ENCODE data around the gene SNX9. TPM values are rescaled to one million over a fixed set of nuclear protein-coding genes. Genes with fewer than 3 reads are reported as not detected.

SNX9 gene
- total and polyA plus RNA-seq, 2 of the 8 experiments (the other 6 are each of a cell fraction or from before 2014, with no cell fraction given), result 11.8 to 23.2 TPM

- H3K27me3 ChIP-seq (replicated peaks in 1 of 4; ENCODE audit: control insufficient read depth in 3 of 4, extremely low read depth in 1 of 4, insufficient read depth in 3 of 4, low read length in 3 of 4), result no peaks in the 10 kb centered on the region
- peaks cover 0 to 11% (median 2%) of the 10 kb centered on the region in 4 experiments; a peak in 5 of 7 replicates for H3K4me1 ChIP-seq (replicated peaks in 1 of 4; ENCODE audit: control insufficient read depth in 3 of 4, insufficient read depth in 4 of 4, low read length in 3 of 4)
- H3K4me2 ChIP-seq (ENCODE audit: insufficient read depth in 1 of 2, low read depth in 2 of 2, low read length in 2 of 2), result no peak overlapping the region
- ChIA-PET POLR2A (ENCODE audit: partially characterized antibody) (interaction anchor here (0.7 to 1.1 kb wide), 2 partner anchors 35 to 462 kb away, joined by 3 to 4 read pairs; no protein-coding TSS in a partner anchor), CTCF (ENCODE audit: partially characterized antibody) (interaction anchor here (1.0 to 1.5 kb wide), 2 partner anchors 39 to 174 kb away, joined by 3 read pairs; no protein-coding TSS in a partner anchor)
- no peak overlapping the region for H2BK20ac ChIP-seq (ENCODE audit: low read length)
- H2BK15ac ChIP-seq (ENCODE audit: low read length), result no peak overlapping the region
- no peak overlapping the region for H3K27ac ChIP-seq (ENCODE audit: low read depth, low read length)
- H3K36me3 ChIP-seq (ENCODE audit: control insufficient read depth in 2 of 4, insufficient read depth in 4 of 4, low read length in 3 of 4), result no peaks in the 10 kb centered on the region
- H4K8ac ChIP-seq (ENCODE audit: extremely low read depth, insufficient read depth, low read length), result no peak overlapping the region
- FAIRE-seq, result no peak
- peaks cover 0 to 2% of the 10 kb centered on the region in 2 experiments for H4K20me1 ChIP-seq (replicated peaks in 1 of 2; ENCODE audit: control insufficient read depth in 1 of 2, insufficient read depth in 2 of 2, low read length in 2 of 2)
- no peak overlapping the region for H3K23ac ChIP-seq (ENCODE audit: insufficient read length)
- no peak overlapping the region for H3K4me3 ChIP-seq (ENCODE audit: extremely low read depth in 1 of 4, insufficient read depth in 2 of 4, low read depth in 3 of 4, low read length in 4 of 4)
- peaks cover 2% of the 10 kb centered on the region; the same call in 1 of the 2 replicates for H3K79me1 ChIP-seq (ENCODE audit: low read depth, low read length)
- no peak overlapping the region for H4K5ac ChIP-seq (ENCODE audit: insufficient read length, low read depth, low read length)
- no peak overlapping the region for H2BK120ac ChIP-seq (replicated peaks; ENCODE audit: low read depth, low read length)
- H3K23me2 ChIP-seq (ENCODE audit: low read depth, low read length), result no peaks in the 10 kb centered on the region; the same call in 1 of the 2 replicates
- no peak overlapping the region for H2BK5ac ChIP-seq (ENCODE audit: low read depth, low read length)
- no peak overlapping the region for H3K4ac ChIP-seq (replicated peaks; ENCODE audit: insufficient read length, low read depth, low read length)
- no peak overlapping the region for H3K18ac ChIP-seq (ENCODE audit: extremely low read depth, low read length)
- no peak for TF ChIP-seq PHF8 (conservative IDR thresholded peaks at IDR 0.05; ENCODE audit: low read depth, low read length)
- no peak for TF ChIP-seq ZNF274 (IDR thresholded peaks at IDR 0.05; ENCODE audit: borderline replicate concordance, extremely low read depth, low read length)
- no peak for TF ChIP-seq SIRT6 (IDR thresholded peaks at IDR 0.05; ENCODE audit: low read length)
- TF ChIP-seq HDAC6 (IDR thresholded peaks at IDR 0.05; ENCODE audit: low read depth, low read length), result no peak
- no peak for TF ChIP-seq CEBPB (IDR thresholded peaks at IDR 0.05; ENCODE audit: low read depth, low read length)
- no peak for TF ChIP-seq RBBP5 (IDR thresholded peaks at IDR 0.05; ENCODE audit: borderline replicate concordance, low read depth, low read length)
- no peak for TF ChIP-seq SP1 (IDR thresholded peaks at IDR 0.05; ENCODE audit: low read depth, low read length)
- no peak for TF ChIP-seq KDM4A (IDR thresholded peaks at IDR 0.05; ENCODE audit: low read depth, low read length, severe bottlenecking)
- TF ChIP-seq POLR2A (IDR thresholded peaks at IDR 0.05; ENCODE audit: control extremely low read depth in 1 of 2, low read depth in 2 of 2, low read length in 2 of 2), result no peak
- TF ChIP-seq ATF3 (IDR thresholded peaks at IDR 0.05; ENCODE audit: insufficient read depth, low read depth, low read length), result no peak
- no peak for TF ChIP-seq CHD2 (IDR thresholded peaks at IDR 0.05; ENCODE audit: low read length)
- no peak for TF ChIP-seq CBX5 (IDR thresholded peaks at IDR 0.05; ENCODE audit: low read depth, low read length)
- H3K14ac ChIP-seq (ENCODE audit: insufficient read length), result no peak overlapping the region
- H3K56ac ChIP-seq (replicated peaks; ENCODE audit: insufficient read length, low read depth, low read length), result no peak overlapping the region
- no peak for DNase-seq (ENCODE audit: low read depth in 1 of 2, low spot score in 2 of 2)
- H3K9ac ChIP-seq (replicated peaks in 1 of 4; ENCODE audit: extremely low read depth in 1 of 4, low read depth in 3 of 4, low read length in 3 of 4), result no peak overlapping the region
- H4K91ac ChIP-seq (replicated peaks; ENCODE audit: insufficient read length, low read length), result no peak overlapping the region
- WGBS, 2 experiments (ENCODE audit: extremely low coverage in 1 of 2, insufficient coverage in 1 of 2, insufficient read length in 1 of 2, insufficient replicate concordance in 2 of 2, low coverage in 1 of 2, low lambda C conversion rate in 2 of 2, missing lambda C conversion rate in 1 of 2), result 68% methylated on average over 2 of the region's 2 CpGs; no CpG with 5 or more reads in 1 of the 2 experiments
- H2AK5ac ChIP-seq (ENCODE audit: low read depth, low read length), result no peak overlapping the region
- H3K9me3 ChIP-seq (ENCODE audit: insufficient read depth in 2 of 2, low read depth in 1 of 2, low read length in 1 of 2), result no peaks in the 10 kb centered on the region
- no peak overlapping the region for H2AFZ ChIP-seq (ENCODE audit: low read length)
- H2BK12ac ChIP-seq (ENCODE audit: low read depth, low read length), result no peak overlapping the region
- H3K79me2 ChIP-seq (ENCODE audit: control insufficient read depth in 1 of 2, insufficient read depth in 2 of 2, low read length in 2 of 2), result peaks cover 17 to 96% of the 10 kb centered on the region in 2 experiments
These were observed 17.2 kb downstream of the SNX9 start for GRCh38 chr6:157840261-157840660.

Measured in H1 (cell line).